Measurements from ENCODE around the gene CDCA8. TPM values are rescaled to one million over a fixed set of nuclear protein-coding genes. Genes with fewer than 3 reads are reported as not detected.

The CDCA8 gene
- total and polyA plus RNA-seq, 2 of the 13 experiments (the other 11 are each of a cell fraction or from before 2014, with no cell fraction given): 24.1 to 38.6 TPM

GRCh38 chr1:37731312-37732019 is 39.1 kb downstream of the CDCA8 start:
- WGBS (ENCODE audit: low lambda C conversion rate): 87% methylated on average over 15 of the region's 15 CpGs
- H3K4me1 ChIP-seq (ENCODE audit: insufficient read depth, low read length): peaks cover 20% of the 10 kb centered on the region
- no peak for TF ChIP-seq ARNT (IDR thresholded peaks at IDR 0.05)
- TF ChIP-seq SRF (IDR thresholded peaks at IDR 0.05; ENCODE audit: low read depth, low read length): no peak
- TF ChIP-seq ZSCAN5A (CRISPR knock-in tag; IDR thresholded peaks at IDR 0.05; ENCODE audit: borderline replicate concordance): no peak
- no peak for TF ChIP-seq ZKSCAN8 (CRISPR knock-in tag; IDR thresholded peaks at IDR 0.05; ENCODE audit: borderline replicate concordance)
- TF ChIP-seq ZNF20 (CRISPR knock-in tag; IDR thresholded peaks at IDR 0.05): no peak
- TF ChIP-seq HBP1 (CRISPR knock-in tag; IDR thresholded peaks at IDR 0.05; ENCODE audit: low read depth): no peak
- no peak for TF ChIP-seq PHF21A (CRISPR knock-in tag; IDR thresholded peaks at IDR 0.05)
- no peak for TF ChIP-seq ZNF10 (CRISPR knock-in tag; IDR thresholded peaks at IDR 0.05; ENCODE audit: borderline replicate concordance, low read depth)
- no peak for TF ChIP-seq ZNF3 (CRISPR knock-in tag; IDR thresholded peaks at IDR 0.05)
- no peak for TF ChIP-seq ISL2 (CRISPR knock-in tag; IDR thresholded peaks at IDR 0.05)
- TF ChIP-seq MXD1 (CRISPR knock-in tag; IDR thresholded peaks at IDR 0.05): no peak
- no peak for TF ChIP-seq ZNF564 (CRISPR knock-in tag; IDR thresholded peaks at IDR 0.05)
- no peak for TF ChIP-seq KLF6 (CRISPR knock-in tag; IDR thresholded peaks at IDR 0.05)
- no peak for TF ChIP-seq ZNF605 (CRISPR knock-in tag; IDR thresholded peaks at IDR 0.05)
- TF ChIP-seq ZNF143 (CRISPR knock-in tag; IDR thresholded peaks at IDR 0.05): no peak
- TF ChIP-seq CCDC6 (CRISPR knock-in tag; IDR thresholded peaks at IDR 0.05): no peak
- TF ChIP-seq IKZF4 (CRISPR knock-in tag; IDR thresholded peaks at IDR 0.05; ENCODE audit: borderline replicate concordance, low read depth, not compliant biosample characterization): no peak
- no peak for TF ChIP-seq ZFX (CRISPR knock-in tag; IDR thresholded peaks at IDR 0.05; ENCODE audit: low read depth)
- no peak for TF ChIP-seq ZBTB37 (CRISPR knock-in tag; IDR thresholded peaks at IDR 0.05)
- no peak for DNase-seq (ENCODE audit: low spot score)
- no peaks in the 10 kb centered on the region for H3K9me3 ChIP-seq (ENCODE audit: low read length)
- H4K20me1 ChIP-seq (ENCODE audit: insufficient read depth, low read length): no peaks in the 10 kb centered on the region
- no TSS peak for BruUV-seq (replicated peaks)
- H3K79me2 ChIP-seq (ENCODE audit: insufficient read depth, low read length): no peaks in the 10 kb centered on the region
- in situ Hi-C loops (cut with HindIII; ENCODE audit: extremely low pct_ligation_motif_present, low pct_unique_long_range_greater_than_20kb): no loop called here
- ChIA-PET POLR2A (no interaction called here), CTCF (ENCODE audit: low intra/inter-chr PET ratio, low total read pairs) (no interaction called here)
- no peaks in the 10 kb centered on the region for H3K36me3 ChIP-seq (replicated peaks in 1 of 2; ENCODE audit: control insufficient read depth in 1 of 2, insufficient read depth in 2 of 2, low read length in 2 of 2)
- H3K27ac ChIP-seq (ENCODE audit: extremely low read length, insufficient read depth, low read length): no peak overlapping the region
- no peak for ATAC-seq
- 0 out of 2 replicates have a peak overlapping the region, but pooled peaks have one; percentile 69 for H3K4me2 ChIP-seq (ENCODE audit: low read depth, low read length)
- H3K4me3 ChIP-seq (replicated peaks in 1 of 3; ENCODE audit: insufficient read depth in 1 of 3, low read depth in 2 of 3, low read length in 3 of 3): peak overlapping the region in 1 of 3 experiments; percentile 38; a peak in 1 of 6 replicates
- FAIRE-seq: no peak
- H3K9ac ChIP-seq (ENCODE audit: insufficient read depth, low read depth, low read length): no peak overlapping the region
- no peak overlapping the region for H2AFZ ChIP-seq (ENCODE audit: low read length)
- peaks cover 0 to 5% of the 10 kb centered on the region in 2 experiments; a peak in 2 of 5 replicates for H3K27me3 ChIP-seq (ENCODE audit: control insufficient read depth in 1 of 2, insufficient read depth in 2 of 2, low read length in 2 of 2)
- intact Hi-C loops (cut with micrococcal nuclease; ENCODE audit: unreplicated experiment): no loop called here

All from HepG2 (cell line).